ENCODE data around the gene TADA2A. TPM values are rescaled to one million over a fixed set of nuclear protein-coding genes. Genes with fewer than 3 reads are reported as not detected.

The TADA2A gene, protein sequence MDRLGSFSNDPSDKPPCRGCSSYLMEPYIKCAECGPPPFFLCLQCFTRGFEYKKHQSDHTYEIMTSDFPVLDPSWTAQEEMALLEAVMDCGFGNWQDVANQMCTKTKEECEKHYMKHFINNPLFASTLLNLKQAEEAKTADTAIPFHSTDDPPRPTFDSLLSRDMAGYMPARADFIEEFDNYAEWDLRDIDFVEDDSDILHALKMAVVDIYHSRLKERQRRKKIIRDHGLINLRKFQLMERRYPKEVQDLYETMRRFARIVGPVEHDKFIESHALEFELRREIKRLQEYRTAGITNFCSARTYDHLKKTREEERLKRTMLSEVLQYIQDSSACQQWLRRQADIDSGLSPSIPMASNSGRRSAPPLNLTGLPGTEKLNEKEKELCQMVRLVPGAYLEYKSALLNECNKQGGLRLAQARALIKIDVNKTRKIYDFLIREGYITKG
- 9.0 TPM for polyA plus RNA-seq (2013, experiment 1 of 2)
- 11.7 TPM for polyA plus RNA-seq (2013, experiment 2 of 2)

GRCh38 chr17:37406635-37407461 is at the start of gene TADA2A, which contains the start of gene ACACA:
Gene TADA2A, plus strand, starts transcription at chr17:37406886. Its CDS starts 4,480 bp downstream, at chr17:37411366.
Gene ACACA, minus strand, starts transcription at chr17:37406836. Its CDS starts 537 bp downstream, at chr17:37406299.
- H3K4me1 ChIP-seq (ENCODE audit: control insufficient read depth, insufficient read depth, low read length, poor library complexity, severe bottlenecking), result peaks cover 9% of the 10 kb centered on the region
- peak within 1 kb of the TSS; percentile 80 for H3K4me3 ChIP-seq (ENCODE audit: extremely low read depth, insufficient read depth, low read length, poor library complexity, severe bottlenecking)
- H3K36me3 ChIP-seq (ENCODE audit: control insufficient read depth, insufficient read depth, low read length), result peaks cover 21% of the 10 kb centered on the region

GRCh38 chr17:37358098-37358829 is 48.4 kb upstream of the TADA2A start:
- peak overlapping the region; percentile 93 for H3K4me3 ChIP-seq (ENCODE audit: extremely low read depth, insufficient read depth, low read length, poor library complexity, severe bottlenecking)
- peaks cover 28% of the 10 kb centered on the region for H3K4me1 ChIP-seq (ENCODE audit: control insufficient read depth, insufficient read depth, low read length, poor library complexity, severe bottlenecking)
- no peaks in the 10 kb centered on the region for H3K9me3 ChIP-seq (ENCODE audit: control insufficient read depth, low read length)
- peak overlapping the region; percentile 88 for H3K27ac ChIP-seq (ENCODE audit: low read depth, low read length, severe bottlenecking)
- WGBS, 2 experiments (ENCODE audit: insufficient coverage in 2 of 2), result 0 to 6% methylated on average over 7 to 12 of the region's 21 CpGs
- H3K36me3 ChIP-seq (ENCODE audit: control insufficient read depth, insufficient read depth, low read length), result peaks cover 35% of the 10 kb centered on the region

More at GRCh38 chr17:37406635-37407461, at the start of gene TADA2A, which contains the start of gene ACACA:
- whole genome bisulfite sequencing, 2 experiments (ENCODE audit: insufficient coverage in 2 of 2), result 0 to 2% methylated on average over 39 to 77 of the region's 98 CpGs
- Histone ChIP-seq H3K27ac (ENCODE audit: low read depth, low read length, severe bottlenecking) (peak within 1 kb of the TSS; percentile 81), H3K9me3 (ENCODE audit: control insufficient read depth, low read length) (no peaks in the 10 kb centered on the region)

GRCh38 chr17:37358830-37359681 is 47.6 kb upstream of the TADA2A start:
- WGBS, 2 experiments (ENCODE audit: insufficient coverage in 2 of 2), result 0 to 1% methylated on average over 60 to 66 of the region's 88 CpGs
- Histone ChIP-seq H3K27ac (ENCODE audit: low read depth, low read length, severe bottlenecking) (peak overlapping the region; percentile 88), H3K4me3 (ENCODE audit: extremely low read depth, insufficient read depth, low read length, poor library complexity, severe bottlenecking) (peak overlapping the region; percentile 93), H3K36me3 (ENCODE audit: control insufficient read depth, insufficient read depth, low read length) (peaks cover 27% of the 10 kb centered on the region), H3K4me1 (ENCODE audit: control insufficient read depth, insufficient read depth, low read length, poor library complexity, severe bottlenecking) (peaks cover 28% of the 10 kb centered on the region), H3K9me3 (ENCODE audit: control insufficient read depth, low read length) (no peaks in the 10 kb centered on the region)

DNA sequence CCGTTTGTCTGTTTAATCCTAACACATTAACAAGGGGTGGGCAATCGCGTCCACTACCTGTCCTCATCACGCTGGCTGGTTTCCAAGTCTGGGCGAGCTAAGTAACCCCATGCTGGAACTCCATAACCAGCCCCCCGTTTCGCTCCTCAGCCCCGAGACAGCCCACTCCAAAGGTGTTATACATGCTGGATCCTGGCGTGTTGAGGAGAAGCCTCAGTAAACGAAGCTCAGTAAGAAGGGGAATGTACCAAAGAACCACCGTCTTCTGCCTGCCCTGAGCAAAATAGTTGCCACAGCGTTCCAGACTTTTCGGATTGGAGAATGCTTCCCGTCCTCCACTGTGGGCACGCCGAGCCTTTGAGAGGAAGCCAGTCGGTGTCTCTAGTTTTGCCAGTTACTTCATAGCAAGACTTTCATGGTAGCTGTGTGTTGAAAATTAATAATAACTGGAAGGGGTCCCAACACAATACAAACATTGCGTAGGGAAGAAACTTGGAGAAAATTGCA is 47.0 kb upstream of the TADA2A start:
- Histone ChIP-seq H3K4me1 (ENCODE audit: control insufficient read depth, insufficient read depth, low read length, poor library complexity, severe bottlenecking) (peaks cover 28% of the 10 kb centered on the region), H3K36me3 (ENCODE audit: control insufficient read depth, insufficient read depth, low read length) (peaks cover 20% of the 10 kb centered on the region), H3K27ac (ENCODE audit: low read depth, low read length, severe bottlenecking) (peak overlapping the region; percentile 88), H3K9me3 (ENCODE audit: control insufficient read depth, low read length) (no peaks in the 10 kb centered on the region), H3K4me3 (ENCODE audit: extremely low read depth, insufficient read depth, low read length, poor library complexity, severe bottlenecking) (peak overlapping the region; percentile 21)
- 36 to 41% methylated on average over 16 to 18 of the region's 18 CpGs for WGBS, 2 experiments (ENCODE audit: insufficient coverage in 2 of 2)

DNA sequence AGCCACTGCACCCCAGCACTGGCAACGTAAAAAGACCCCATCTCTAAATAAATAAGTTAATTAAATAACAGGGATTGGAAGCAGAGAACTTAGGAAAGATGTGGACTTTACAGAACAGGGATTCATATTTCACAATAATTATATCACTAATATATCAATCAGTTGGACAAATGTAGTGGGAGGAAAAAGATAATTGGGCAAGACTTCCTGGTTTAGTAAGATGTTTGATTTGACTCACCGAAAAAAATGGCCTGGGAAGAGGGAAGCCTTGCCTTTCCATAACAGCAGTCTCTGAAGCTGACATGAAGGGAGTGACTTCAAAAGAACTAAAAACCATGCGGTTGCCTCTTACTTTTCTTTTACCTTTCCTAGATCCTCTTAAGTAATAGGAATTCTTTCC is 46.1 kb upstream of the TADA2A start:
- H3K9me3 ChIP-seq (ENCODE audit: control insufficient read depth, low read length), result no peaks in the 10 kb centered on the region
- peaks cover 12% of the 10 kb centered on the region for H3K36me3 ChIP-seq (ENCODE audit: control insufficient read depth, insufficient read depth, low read length)
- 100% methylated on average over 1 of the region's 3 CpGs; no CpG with 5 or more reads in 1 of the 2 experiments for WGBS, 2 experiments (ENCODE audit: insufficient coverage in 2 of 2)
- H3K4me1 ChIP-seq (ENCODE audit: control insufficient read depth, insufficient read depth, low read length, poor library complexity, severe bottlenecking), result peaks cover 28% of the 10 kb centered on the region
- H3K27ac ChIP-seq (ENCODE audit: low read depth, low read length, severe bottlenecking), result no peak overlapping the region
- no peak overlapping the region for H3K4me3 ChIP-seq (ENCODE audit: extremely low read depth, insufficient read depth, low read length, poor library complexity, severe bottlenecking)

GRCh38 chr17:37361543-37361942 is 45.1 kb upstream of the TADA2A start:
- Histone ChIP-seq H3K27ac (ENCODE audit: low read depth, low read length, severe bottlenecking) (no peak overlapping the region), H3K4me1 (ENCODE audit: control insufficient read depth, insufficient read depth, low read length, poor library complexity, severe bottlenecking) (peaks cover 27% of the 10 kb centered on the region), H3K4me3 (ENCODE audit: extremely low read depth, insufficient read depth, low read length, poor library complexity, severe bottlenecking) (no peak overlapping the region), H3K36me3 (ENCODE audit: control insufficient read depth, insufficient read depth, low read length) (peaks cover 7% of the 10 kb centered on the region), H3K9me3 (ENCODE audit: control insufficient read depth, low read length) (no peaks in the 10 kb centered on the region)
- WGBS, 2 experiments (ENCODE audit: insufficient coverage in 2 of 2), result 81 to 93% methylated on average over 3 of the region's 4 CpGs

GRCh38 chr17:37365589-37365988 is 41.1 kb upstream of the TADA2A start:
- Histone ChIP-seq H3K4me1 (ENCODE audit: control insufficient read depth, insufficient read depth, low read length, poor library complexity, severe bottlenecking) (peaks cover 7% of the 10 kb centered on the region), H3K4me3 (ENCODE audit: extremely low read depth, insufficient read depth, low read length, poor library complexity, severe bottlenecking) (no peak overlapping the region), H3K36me3 (ENCODE audit: control insufficient read depth, insufficient read depth, low read length) (no peaks in the 10 kb centered on the region), H3K9me3 (ENCODE audit: control insufficient read depth, low read length) (no peaks in the 10 kb centered on the region), H3K27ac (ENCODE audit: low read depth, low read length, severe bottlenecking) (no peak overlapping the region)
- 89 to 100% methylated on average over 1 of the region's 1 CpG for WGBS, 2 experiments (ENCODE audit: insufficient coverage in 2 of 2)

DNA sequence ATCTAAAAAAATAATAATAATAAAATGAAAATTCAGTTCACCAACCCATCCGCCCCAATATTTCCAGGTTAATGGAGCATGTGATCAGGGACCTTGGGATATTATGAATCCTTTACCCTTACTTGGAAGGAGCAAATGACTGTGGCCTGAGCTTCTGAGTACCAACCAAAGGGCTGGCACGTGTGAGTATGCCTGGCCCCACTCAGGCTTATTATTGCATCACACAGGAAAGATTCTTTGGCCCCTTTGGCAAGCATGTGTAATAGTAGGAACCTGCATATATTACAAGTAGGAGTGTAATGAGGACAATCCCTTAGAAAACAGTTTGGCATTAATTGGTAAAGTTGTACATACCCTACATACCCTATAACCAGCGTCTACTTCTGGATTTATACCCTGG is 38.1 kb upstream of the TADA2A start:
- WGBS, 2 experiments (ENCODE audit: insufficient coverage in 2 of 2), result 100% methylated on average over 2 of the region's 3 CpGs
- H3K36me3 ChIP-seq (ENCODE audit: control insufficient read depth, insufficient read depth, low read length), result no peaks in the 10 kb centered on the region
- H3K9me3 ChIP-seq (ENCODE audit: control insufficient read depth, low read length), result no peaks in the 10 kb centered on the region

GRCh38 chr17:37373530-37374159 is 33.0 kb upstream of the TADA2A start:
- Histone ChIP-seq H3K36me3 (ENCODE audit: control insufficient read depth, insufficient read depth, low read length) (no peaks in the 10 kb centered on the region), H3K9me3 (ENCODE audit: control insufficient read depth, low read length) (no peaks in the 10 kb centered on the region), H3K27ac (ENCODE audit: low read depth, low read length, severe bottlenecking) (no peak overlapping the region), H3K4me3 (ENCODE audit: extremely low read depth, insufficient read depth, low read length, poor library complexity, severe bottlenecking) (no peak overlapping the region), H3K4me1 (ENCODE audit: control insufficient read depth, insufficient read depth, low read length, poor library complexity, severe bottlenecking) (no peaks in the 10 kb centered on the region)
- 10 to 22% methylated on average over 2 of the region's 4 CpGs for WGBS, 2 experiments (ENCODE audit: insufficient coverage in 2 of 2)

More for the DNA sequence above, 38.1 kb upstream of the TADA2A start:
- H3K4me1 ChIP-seq (ENCODE audit: control insufficient read depth, insufficient read depth, low read length, poor library complexity, severe bottlenecking), result no peaks in the 10 kb centered on the region
- H3K27ac ChIP-seq (ENCODE audit: low read depth, low read length, severe bottlenecking), result no peak overlapping the region
- no peak overlapping the region for H3K4me3 ChIP-seq (ENCODE audit: extremely low read depth, insufficient read depth, low read length, poor library complexity, severe bottlenecking)
